ENCODE measurements around the gene IRF2BP2.

DNA sequence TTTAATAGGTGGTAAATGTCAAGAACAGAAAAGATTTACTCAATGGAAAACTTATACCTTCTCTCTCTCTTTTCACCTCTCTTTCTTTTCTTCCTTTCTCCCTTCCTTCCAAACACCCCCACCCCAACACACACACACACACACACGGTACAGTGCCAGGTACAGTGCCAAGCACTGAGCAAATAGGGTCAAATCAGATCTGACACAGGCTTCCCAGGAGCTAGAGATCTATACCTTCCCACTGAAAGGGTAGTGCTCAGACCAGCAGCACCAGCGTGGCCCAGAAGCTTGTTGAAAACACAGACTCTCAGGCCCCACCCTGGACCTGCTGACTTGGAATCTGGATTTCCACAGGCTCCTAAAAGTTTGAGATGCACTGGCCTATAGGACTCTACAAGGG is 31.9 kb downstream of the IRF2BP2 start:
- no peak for TF ChIP-seq CTCF (IDR thresholded peaks at IDR 0.05; ENCODE audit: borderline replicate concordance, extremely low read depth, low read length, poor library complexity, severe bottlenecking)
- no peak for TF ChIP-seq EZH2 (IDR thresholded peaks at IDR 0.05; ENCODE audit: borderline replicate concordance, low read depth, low read length, severe bottlenecking)
